ENCODE data around the gene KRTAP4-6. TPM values are rescaled to one million over a fixed set of nuclear protein-coding genes. Genes with fewer than 3 reads are reported as not detected.
"Not testable (repeated sequence)": the region's sequence is repeated elsewhere in the genome, so short reads cannot be mapped to it uniquely, and the experiment has no call there.

Gene KRTAP4-6
- total RNA-seq, 1 experiment from 2014 or later: not detected

GRCh38 chr17:41116297-41116696 is 24.0 kb downstream of the KRTAP4-6 start:
- Histone ChIP-seq H3K27me3 (ENCODE audit: low read length) (no peaks in the 10 kb centered on the region), H3K79me2 (ENCODE audit: low read length) (no peaks in the 10 kb centered on the region), H3F3A (ENCODE audit: low read length, unreplicated experiment) (no peaks in the 10 kb centered on the region), H3K4me2 (ENCODE audit: low read length) (no peak overlapping the region), H3K27ac (ENCODE audit: low read length) (no peak overlapping the region), H3K9me3 (ENCODE audit: low read length) (peaks cover 4% of the 10 kb centered on the region; the same call in 1 of the 2 replicates), H3K9ac (ENCODE audit: low read length) (no peak overlapping the region), H3K4me3 (ENCODE audit: low read length) (no peak overlapping the region), H3K9me2 (replicated peaks; ENCODE audit: low read length) (no peaks in the 10 kb centered on the region), H2AFZ (ENCODE audit: low read length) (no peak overlapping the region), H3K36me3 (ENCODE audit: low read depth, low read length) (peaks cover 7% of the 10 kb centered on the region; the same call in 1 of the 2 replicates), H4K20me1 (ENCODE audit: low read length) (no peaks in the 10 kb centered on the region), H3K4me1 (ENCODE audit: insufficient read depth, low read length) (peaks cover 10% of the 10 kb centered on the region)
- TF ChIP-seq EZH2 (IDR thresholded peaks at IDR 0.05; ENCODE audit: low read length, unreplicated experiment) (no peak), EZH2phosphoT487 (IDR thresholded peaks at IDR 0.05; ENCODE audit: borderline replicate concordance, low read length) (no peak)
- TF ChIP-seq, protein P1, sequence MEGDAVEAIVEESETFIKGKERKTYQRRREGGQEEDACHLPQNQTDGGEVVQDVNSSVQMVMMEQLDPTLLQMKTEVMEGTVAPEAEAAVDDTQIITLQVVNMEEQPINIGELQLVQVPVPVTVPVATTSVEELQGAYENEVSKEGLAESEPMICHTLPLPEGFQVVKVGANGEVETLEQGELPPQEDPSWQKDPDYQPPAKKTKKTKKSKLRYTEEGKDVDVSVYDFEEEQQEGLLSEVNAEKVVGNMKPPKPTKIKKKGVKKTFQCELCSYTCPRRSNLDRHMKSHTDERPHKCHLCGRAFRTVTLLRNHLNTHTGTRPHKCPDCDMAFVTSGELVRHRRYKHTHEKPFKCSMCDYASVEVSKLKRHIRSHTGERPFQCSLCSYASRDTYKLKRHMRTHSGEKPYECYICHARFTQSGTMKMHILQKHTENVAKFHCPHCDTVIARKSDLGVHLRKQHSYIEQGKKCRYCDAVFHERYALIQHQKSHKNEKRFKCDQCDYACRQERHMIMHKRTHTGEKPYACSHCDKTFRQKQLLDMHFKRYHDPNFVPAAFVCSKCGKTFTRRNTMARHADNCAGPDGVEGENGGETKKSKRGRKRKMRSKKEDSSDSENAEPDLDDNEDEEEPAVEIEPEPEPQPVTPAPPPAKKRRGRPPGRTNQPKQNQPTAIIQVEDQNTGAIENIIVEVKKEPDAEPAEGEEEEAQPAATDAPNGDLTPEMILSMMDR (conservative IDR thresholded peaks at IDR 0.05; ENCODE audit: low read depth, low read length): no peak
- ChIA-PET CTCF (no interaction called here), POLR2A (ENCODE audit: unreplicated experiment) (no interaction called here)
- ATAC-seq: no peak
- no TSS peak for BruUV-seq (replicated peaks)
- no peak for DNase-seq
- intact Hi-C loops (cut with micrococcal nuclease): no loop called here

DNA sequence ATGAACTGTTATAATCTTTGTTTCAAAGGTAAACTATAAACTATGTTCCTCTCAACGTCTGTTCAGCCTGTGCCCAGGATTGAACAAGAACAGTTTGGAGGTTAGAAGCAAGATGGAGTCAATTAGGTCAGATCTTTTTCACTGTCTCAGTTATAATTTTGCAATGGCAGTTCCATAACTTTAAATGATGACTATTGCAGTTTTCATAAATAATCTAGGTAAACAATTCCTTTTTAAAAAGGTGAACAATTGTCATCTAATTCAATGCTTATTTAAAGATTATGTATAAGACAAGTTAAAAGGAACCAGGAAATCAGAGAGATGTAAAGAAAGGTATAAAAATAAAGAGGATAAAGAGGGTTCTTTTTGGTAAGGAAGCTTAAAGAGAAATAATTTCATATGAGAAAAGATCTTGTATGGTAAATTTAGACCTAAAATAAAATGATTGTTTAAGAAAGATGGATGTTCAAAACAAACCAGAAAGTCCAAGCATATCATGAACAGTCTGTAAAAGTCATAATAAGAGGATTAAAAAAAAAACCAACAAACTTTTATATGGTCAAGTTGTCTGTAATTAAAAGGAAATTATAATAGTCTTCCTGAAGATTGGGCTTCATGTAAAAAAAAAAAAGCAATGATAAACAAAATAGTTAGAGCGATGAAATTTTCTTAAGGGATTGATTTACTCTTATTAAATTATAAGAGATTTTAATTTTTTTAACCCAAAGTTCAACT is 29.0 kb downstream of the KRTAP4-6 start:
- H3K36me3 ChIP-seq (ENCODE audit: low read depth, low read length): peaks cover 10% of the 10 kb centered on the region; the same call in 1 of the 2 replicates

DNA sequence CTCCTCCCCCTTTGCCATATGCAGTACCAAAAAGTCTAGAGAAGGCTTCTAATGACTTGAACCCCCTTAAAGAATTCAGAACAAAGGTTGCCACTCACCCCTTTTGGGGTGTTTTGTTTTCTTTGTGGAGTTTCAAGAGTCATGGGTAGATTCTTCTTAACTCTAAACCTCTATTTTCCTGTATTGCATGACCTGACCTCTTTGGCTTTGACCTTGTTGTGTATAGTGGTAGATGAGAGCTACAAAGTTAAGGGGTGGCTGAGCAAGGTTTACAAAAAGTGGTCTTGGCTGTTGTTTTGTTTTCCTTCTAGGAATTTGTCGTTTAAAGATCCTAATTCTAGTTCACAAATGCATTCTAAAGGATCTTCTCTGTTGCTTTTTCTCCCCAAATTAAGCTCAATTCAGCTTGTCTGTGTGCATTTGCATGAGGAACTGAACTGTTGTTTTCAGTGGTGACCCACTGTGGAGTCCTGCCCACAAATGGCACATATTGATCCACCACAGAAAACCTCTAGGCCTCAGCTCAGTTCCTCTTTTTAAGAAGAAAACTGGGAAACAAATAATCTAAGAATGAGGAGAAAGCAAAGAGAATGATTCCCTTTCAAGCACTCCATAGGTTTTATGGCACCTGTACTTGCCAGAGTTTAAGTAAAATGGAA is 31.5 kb downstream of the KRTAP4-6 start:
- H3K27ac ChIP-seq (ENCODE audit: low read length); H3K27me3 ChIP-seq (ENCODE audit: low read length); DNase-seq; H2AFZ ChIP-seq (ENCODE audit: low read length); H3K4me2 ChIP-seq (ENCODE audit: low read length); H3K9ac ChIP-seq (ENCODE audit: low read length); BruUV-seq (replicated peaks); H3K4me3 ChIP-seq (ENCODE audit: low read length); H3F3A ChIP-seq (ENCODE audit: low read length, unreplicated experiment); POLR2A ChIA-PET (ENCODE audit: unreplicated experiment); intact Hi-C loops (cut with micrococcal nuclease); H3K9me2 ChIP-seq (replicated peaks; ENCODE audit: low read length); CTCF ChIA-PET; H4K20me1 ChIP-seq (ENCODE audit: low read length); H3K4me1 ChIP-seq (ENCODE audit: insufficient read depth, low read length); H3K79me2 ChIP-seq (ENCODE audit: low read length); ATAC-seq: not testable (repeated sequence)
- Histone ChIP-seq H3K36me3 (ENCODE audit: low read depth, low read length) (peaks cover 10% of the 10 kb centered on the region; the same call in 1 of the 2 replicates), H3K9me3 (ENCODE audit: low read length) (peaks cover 12% of the 10 kb centered on the region; the same call in 1 of the 2 replicates)

More for the DNA sequence above, 29.0 kb downstream of the KRTAP4-6 start:
- ATAC-seq (no peak), DNase-seq (no peak)
- no peak overlapping the region for H3K4me2 ChIP-seq (ENCODE audit: low read length)
- no peaks in the 10 kb centered on the region for H3K27me3 ChIP-seq (ENCODE audit: low read length)
- intact Hi-C loops (cut with micrococcal nuclease): no loop called here
- H3K27ac ChIP-seq (ENCODE audit: low read length): no peak overlapping the region
- H3F3A ChIP-seq (ENCODE audit: low read length, unreplicated experiment): no peaks in the 10 kb centered on the region
- H3K9me3 ChIP-seq (ENCODE audit: low read length): peaks cover 12% of the 10 kb centered on the region; the same call in 1 of the 2 replicates
- no peaks in the 10 kb centered on the region for H4K20me1 ChIP-seq (ENCODE audit: low read length)
- TF ChIP-seq EZH2phosphoT487 (IDR thresholded peaks at IDR 0.05; ENCODE audit: borderline replicate concordance, low read length) (no peak), EZH2 (IDR thresholded peaks at IDR 0.05; ENCODE audit: low read length, unreplicated experiment) (no peak)
- TF ChIP-seq, protein P1 (conservative IDR thresholded peaks at IDR 0.05; ENCODE audit: low read depth, low read length): no peak
- BruUV-seq (replicated peaks): no TSS peak
- CTCF ChIA-PET: no interaction called here
- H3K9ac ChIP-seq (ENCODE audit: low read length): no peak overlapping the region
- POLR2A ChIA-PET (ENCODE audit: unreplicated experiment): no interaction called here
- no peak overlapping the region; the same call in 1 of the 2 replicates for H3K4me3 ChIP-seq (ENCODE audit: low read length)
- no peak overlapping the region for H2AFZ ChIP-seq (ENCODE audit: low read length)
- H3K79me2 ChIP-seq (ENCODE audit: low read length): no peaks in the 10 kb centered on the region
- no peaks in the 10 kb centered on the region for H3K4me1 ChIP-seq (ENCODE audit: insufficient read depth, low read length)
- no peaks in the 10 kb centered on the region for H3K9me2 ChIP-seq (replicated peaks; ENCODE audit: low read length)
